ENCODE measurements around the gene RNASE8.

GRCh38 chr14:21073921-21074320 lies 16.3 kb downstream of the RNASE8 start:
- TF ChIP-seq POLR2AphosphoS5 (IDR thresholded peaks at IDR 0.05; ENCODE audit: low read depth, low read length) (no peak), POLR2A (IDR thresholded peaks at IDR 0.05; ENCODE audit: low read depth, low read length) (no peak)
